Activated CD4-positive, CD25-positive, alpha-beta regulatory T cell treated with anti-CD3 and anti-CD28 coated beads, Interleukin-2, amount 50 U/mL, for 72 hours (primary cell): ENCODE measurements around the gene FREY1.

Experiments used
- DNase-seq: peaks from one replicate; pipeline ENCODE4 v3.0.0; 2021

FREY1 gene

GRCh38 chr11:45927684-45928413 lies 20.8 kb upstream of the FREY1 start:
- DNase-seq: no peak

GRCh38 chr11:45927332-45927683 lies 20.2 kb upstream of the FREY1 start:
- no peak for DNase-seq

- DNase-seq: no peak
Observed at GRCh38 chr11:45926536-45927331, 19.7 kb upstream of the FREY1 start.

- DNase-seq: no peak
Observed at GRCh38 chr11:45926001-45926401, 18.9 kb upstream of the FREY1 start.

GRCh38 chr11:45925550-45925949 lies 18.5 kb upstream of the FREY1 start:
- no peak for DNase-seq

- DNase-seq: no peak
Observed at GRCh38 chr11:45924927-45925326, 17.9 kb upstream of the FREY1 start.

GRCh38 chr11:45924036-45924915 lies 17.2 kb upstream of the FREY1 start:
- DNase-seq: no peak

GRCh38 chr11:45922425-45923082 lies 15.5 kb upstream of the FREY1 start, which contains the start of gene LARGE2:
Gene LARGE2 (plus strand): TSS chr11:45922656. CDS start chr11:45922883, 227 bp downstream.
- DNase-seq: peak; percentile 32

GRCh38 chr11:45921561-45922424 lies 14.7 kb upstream of the FREY1 start:
- peak; percentile 32 for DNase-seq

- peak; percentile 21 for DNase-seq
Observed at GRCh38 chr11:45920531-45921477, 13.7 kb upstream of the FREY1 start.

- peak; percentile 26 for DNase-seq
Observed at GRCh38 chr11:45919806-45920530, 12.9 kb upstream of the FREY1 start.

GRCh38 chr11:45918962-45919675 lies 12.0 kb upstream of the FREY1 start:
- peak; percentile 21 for DNase-seq

- peak; percentile 77 for DNase-seq
Observed at GRCh38 chr11:45918331-45918941, 11.4 kb upstream of the FREY1 start.

- peak; percentile 92 for DNase-seq
Observed at GRCh38 chr11:45917623-45918330, 10.7 kb upstream of the FREY1 start, which contains the start of gene PEX16. Gene PEX16 (minus strand): TSS chr11:45917877. CDS start chr11:45917811, 66 bp downstream.

GRCh38 chr11:45917286-45917622 lies 10.2 kb upstream of the FREY1 start:
- DNase-seq: no peak

- DNase-seq: no peak
Observed at GRCh38 chr11:45915446-45915845, 8.4 kb upstream of the FREY1 start.

GRCh38 chr11:45913942-45914635 lies 7.0 kb upstream of the FREY1 start:
- DNase-seq: no peak
